Right lobe of liver (tissue), 4 donors: ENCODE data around the gene CHKB.

Experiments
- CTCF ChIP-seq, 4 donors: fragments of 200-600 bp in 3 of 4; fragments of 450-650 bp in 1 of 4; IDR thresholded peaks; one replicate each; pipeline versions ENCODE4 v1.5.1 to v1.8.0; 2016 to 2022; ENCODE audit warnings: antibody characterized with exemption in 4 of 4, mild to moderate bottlenecking in 2 of 4
- POLR2A ChIP-seq: fragments of 450-650 bp; IDR thresholded peaks from one replicate; pipeline ENCODE4 v1.6.1; 2017; ENCODE audit warnings: antibody characterized with exemption, mild to moderate bottlenecking
- donor health status: DM: no; HTN: no; CAD: no.
- donor health status: DM: no; HTN: no; CAD: no.
- donor health status: DM: no; HTN: yes; CAD: no.

- TF ChIP-seq CTCF (IDR thresholded peaks at IDR 0.05): no peak
- TF ChIP-seq POLR2A: no peak
These were observed 36.1 kb downstream of the CHKB start for GRCh38 chr22:50546326-50547262.
